SH-SY5Y (cell line): ENCODE data around the gene PNLIPRP3.

Experiments used
- GATA2 ChIP-seq: IDR thresholded peaks from 2 replicates; pipeline ENCODE4 v1.6.1; 2011; ENCODE audit warnings: mild to moderate bottlenecking, low read depth, low read length
- GATA3 ChIP-seq: IDR thresholded peaks from 2 replicates; pipeline ENCODE4 v1.6.1; 2011; ENCODE audit warnings: low read depth, mild to moderate bottlenecking, low read length, moderate library complexity

GRCh38 chr10:116421815-116422214 is 5.8 kb upstream of the PNLIPRP3 start:
- no peak for TF ChIP-seq GATA2
- no peak for TF ChIP-seq GATA3
